ENCODE measurements around the gene ETV4. TPM values are rescaled to one million over a fixed set of nuclear protein-coding genes. Genes with fewer than 3 reads are reported as not detected.

The ETV4 gene
- total RNA-seq, 1 donor from 2014 or later, result 4.0 TPM

- H3K36me3 ChIP-seq, result no peaks in the 10 kb centered on the region
- H3K27me3 ChIP-seq, result no peaks in the 10 kb centered on the region
- intact Hi-C loops (cut with DNase I), result loop anchor here (10.0 kb wide), 1 partner anchor 202 kb away; no protein-coding TSS in a partner anchor
- DNase-seq, result no peak
- peaks cover 10% of the 10 kb centered on the region for H3K4me1 ChIP-seq
- H3K27ac ChIP-seq, result no peak overlapping the region
- H3K4me3 ChIP-seq, result no peak overlapping the region
- TF ChIP-seq, protein P1, sequence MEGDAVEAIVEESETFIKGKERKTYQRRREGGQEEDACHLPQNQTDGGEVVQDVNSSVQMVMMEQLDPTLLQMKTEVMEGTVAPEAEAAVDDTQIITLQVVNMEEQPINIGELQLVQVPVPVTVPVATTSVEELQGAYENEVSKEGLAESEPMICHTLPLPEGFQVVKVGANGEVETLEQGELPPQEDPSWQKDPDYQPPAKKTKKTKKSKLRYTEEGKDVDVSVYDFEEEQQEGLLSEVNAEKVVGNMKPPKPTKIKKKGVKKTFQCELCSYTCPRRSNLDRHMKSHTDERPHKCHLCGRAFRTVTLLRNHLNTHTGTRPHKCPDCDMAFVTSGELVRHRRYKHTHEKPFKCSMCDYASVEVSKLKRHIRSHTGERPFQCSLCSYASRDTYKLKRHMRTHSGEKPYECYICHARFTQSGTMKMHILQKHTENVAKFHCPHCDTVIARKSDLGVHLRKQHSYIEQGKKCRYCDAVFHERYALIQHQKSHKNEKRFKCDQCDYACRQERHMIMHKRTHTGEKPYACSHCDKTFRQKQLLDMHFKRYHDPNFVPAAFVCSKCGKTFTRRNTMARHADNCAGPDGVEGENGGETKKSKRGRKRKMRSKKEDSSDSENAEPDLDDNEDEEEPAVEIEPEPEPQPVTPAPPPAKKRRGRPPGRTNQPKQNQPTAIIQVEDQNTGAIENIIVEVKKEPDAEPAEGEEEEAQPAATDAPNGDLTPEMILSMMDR (IDR thresholded peaks at IDR 0.05), result no peak
- no peaks in the 10 kb centered on the region for H3K9me3 ChIP-seq
- no peak for ATAC-seq
Observed at GRCh38 chr17:43562679-43563599, 16.8 kb upstream of the ETV4 start.

- Histone ChIP-seq H3K27ac (no peak overlapping the region), H3K36me3 (no peaks in the 10 kb centered on the region), H3K27me3 (no peaks in the 10 kb centered on the region), H3K4me1 (peaks cover 19% of the 10 kb centered on the region), H3K4me3 (no peak overlapping the region), H3K9me3 (no peaks in the 10 kb centered on the region)
- TF ChIP-seq, protein P1 (IDR thresholded peaks at IDR 0.05), result no peak
- intact Hi-C loops (cut with DNase I), result loop anchor here (10.0 kb wide), 1 partner anchor 204 kb away; no protein-coding TSS in a partner anchor
- ATAC-seq, result no peak
- DNase-seq, result no peak
Observed at GRCh38 chr17:43560461-43561427, 14.6 kb upstream of the ETV4 start.

- Histone ChIP-seq H3K36me3 (no peaks in the 10 kb centered on the region), H3K9me3 (no peaks in the 10 kb centered on the region), H3K27me3 (no peaks in the 10 kb centered on the region), H3K4me3 (no peak overlapping the region), H3K4me1 (peaks cover 20% of the 10 kb centered on the region), H3K27ac (peak overlapping the region; percentile 47)
- TF ChIP-seq, protein P1 (IDR thresholded peaks at IDR 0.05), result no peak
- ATAC-seq (peak; percentile 7), DNase-seq (no peak)
- intact Hi-C loops (cut with DNase I), result no loop called here
Observed at GRCh38 chr17:43559161-43559816, 13.1 kb upstream of the ETV4 start.

DNA sequence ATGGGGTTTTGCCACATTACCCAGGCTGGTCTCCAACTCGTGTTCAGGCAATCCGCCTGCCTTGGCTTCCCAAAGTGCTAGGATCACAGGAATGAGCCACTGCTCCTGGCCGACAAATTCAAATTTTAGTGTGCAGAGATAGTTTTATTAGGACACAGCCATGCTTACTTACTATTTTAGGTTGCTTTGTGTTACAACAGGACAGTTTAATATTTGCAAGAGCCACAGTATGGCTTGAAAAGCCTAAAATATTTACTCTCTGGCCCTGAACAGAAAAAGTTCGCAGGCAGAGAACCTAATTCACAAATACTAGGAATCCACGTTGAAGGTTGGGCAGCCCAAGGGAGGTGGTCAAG, 12.6 kb upstream of the ETV4 start:
- H3K36me3 ChIP-seq, result no peaks in the 10 kb centered on the region
- TF ChIP-seq, protein P1 (IDR thresholded peaks at IDR 0.05), result no peak
- no peaks in the 10 kb centered on the region for H3K9me3 ChIP-seq
- DNase-seq (no peak), ATAC-seq (no peak)
- H3K4me1 ChIP-seq, result peaks cover 20% of the 10 kb centered on the region
- intact Hi-C loops (cut with DNase I), result no loop called here
- no peaks in the 10 kb centered on the region for H3K27me3 ChIP-seq
- H3K4me3 ChIP-seq, result no peak overlapping the region
- peak overlapping the region; percentile 47 for H3K27ac ChIP-seq

DNA sequence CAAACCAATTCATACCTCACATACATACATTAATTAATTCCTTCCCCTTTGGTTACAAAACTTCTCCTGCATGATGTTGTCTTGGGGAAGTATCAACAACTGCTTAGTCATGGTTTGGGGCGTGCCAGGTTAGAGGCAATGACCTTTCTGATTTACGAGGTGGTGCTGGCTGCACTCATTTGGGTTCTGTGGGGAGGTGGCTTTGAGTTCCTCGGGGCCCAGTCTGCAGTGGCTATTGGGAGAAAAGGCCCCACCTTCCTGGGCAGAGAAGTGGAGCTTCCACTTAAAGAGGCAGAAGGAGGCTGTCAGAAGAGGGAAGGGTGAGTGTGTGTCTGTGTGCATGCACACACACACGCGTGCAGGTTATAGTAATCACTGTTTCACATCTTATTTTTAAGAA, 10.2 kb upstream of the ETV4 start:
- Histone ChIP-seq H3K27ac (no peak overlapping the region), H3K9me3 (no peaks in the 10 kb centered on the region), H3K27me3 (no peaks in the 10 kb centered on the region), H3K36me3 (no peaks in the 10 kb centered on the region), H3K4me3 (no peak overlapping the region), H3K4me1 (peaks cover 20% of the 10 kb centered on the region)
- peak; percentile 66 for DNase-seq
- TF ChIP-seq, protein P1 (IDR thresholded peaks at IDR 0.05), result no peak
- intact Hi-C loops (cut with DNase I), result no loop called here
- peak; percentile 90 for ATAC-seq

Data from upper lobe of right lung (tissue), 1 donor.